ENCODE measurements around the gene PACS2.

DNA sequence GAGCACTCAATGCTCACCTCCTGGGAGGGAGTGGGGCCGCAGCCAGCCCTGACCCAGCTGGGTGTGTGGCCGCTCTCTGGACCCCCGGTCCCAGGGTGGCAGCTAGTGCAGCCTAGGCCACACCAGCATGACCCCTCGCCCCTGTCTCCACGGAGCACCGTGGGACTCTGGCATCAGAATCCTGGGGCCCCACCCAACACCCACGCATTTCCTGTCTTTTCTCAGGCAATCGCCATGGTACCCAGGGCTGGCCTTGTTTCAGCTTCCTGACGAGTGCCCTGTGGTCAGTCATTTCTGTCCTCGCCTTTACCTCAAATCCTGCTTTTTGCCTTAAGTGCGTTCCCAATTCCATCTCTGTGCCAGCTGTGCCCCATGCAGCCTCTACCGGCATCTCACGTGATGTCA is 15.9 kb downstream of the PACS2 start:
- TF ChIP-seq CTCF (IDR thresholded peaks at IDR 0.05) (no peak), POLR2A (IDR thresholded peaks at IDR 0.05) (no peak)

Data from prostate gland (tissue), 2 donors.